Measurements from ENCODE around the gene GPR180. TPM values are rescaled to one million over a fixed set of nuclear protein-coding genes. Genes with fewer than 3 reads are reported as not detected.
A peak's percentile ranks its signal among the peaks of the same experiment; 100 is the strongest.

The GPR180 gene
- total and polyA plus RNA-seq, 4 donors = 1.7 to 7.0 (median 3.9) TPM

GRCh38 chr13:94662274-94662945 lies 60.8 kb downstream of the GPR180 start:
- 17 to 25% methylated on average over 12 of the region's 12 CpGs for whole genome bisulfite sequencing, 2 donors
- peaks cover 0 to 12% (median 0%) of the 10 kb centered on the region in 5 donors for H3K4me1 ChIP-seq (ENCODE audit: control insufficient read depth in 5 of 5, insufficient read depth in 5 of 5, low read length in 5 of 5)
- no peak overlapping the region for H3K27ac ChIP-seq (ENCODE audit: low read depth in 1 of 2, low read length in 1 of 2)
- peak; percentile 16 to 56 (median 55) for DNase-seq
- no peak overlapping the region for H3K9ac ChIP-seq (ENCODE audit: insufficient read depth in 1 of 2, low read length in 2 of 2)
- H3K9me3 ChIP-seq (ENCODE audit: control insufficient read depth in 4 of 4, insufficient read depth in 3 of 4, low read length in 3 of 4) = peaks cover 0 to 2% (median 0%) of the 10 kb centered on the region in 4 donors
- H3K4me3 ChIP-seq = no peak overlapping the region
- no peaks in the 10 kb centered on the region for H3K36me3 ChIP-seq (ENCODE audit: control insufficient read depth in 4 of 4, insufficient read depth in 4 of 4, low read length in 4 of 4)
- ATAC-seq (ENCODE audit: insufficient read depth, low FRiP score) = no peak
- TF ChIP-seq CTCF (IDR thresholded peaks at IDR 0.05; ENCODE audit: control extremely low read depth, extremely low read depth) = no peak
- peaks cover 0 to 50% (median 34%) of the 10 kb centered on the region in 3 donors for H3K27me3 ChIP-seq (ENCODE audit: control insufficient read depth in 3 of 3, insufficient read depth in 3 of 3, low read length in 2 of 3)

GRCh38 chr13:94664889-94665288 lies 63.2 kb downstream of the GPR180 start:
- no peak overlapping the region for H3K9ac ChIP-seq (ENCODE audit: insufficient read depth in 1 of 2, low read length in 2 of 2)
- H3K4me1 ChIP-seq (ENCODE audit: control insufficient read depth in 5 of 5, insufficient read depth in 5 of 5, low read length in 5 of 5) = peaks cover 0 to 12% (median 0%) of the 10 kb centered on the region in 5 donors
- no peak for TF ChIP-seq CTCF (IDR thresholded peaks at IDR 0.05; ENCODE audit: control extremely low read depth, extremely low read depth)
- no peaks in the 10 kb centered on the region for H3K36me3 ChIP-seq (ENCODE audit: control insufficient read depth in 4 of 4, insufficient read depth in 4 of 4, low read length in 4 of 4)
- peaks cover 0 to 2% (median 0%) of the 10 kb centered on the region in 4 donors for H3K9me3 ChIP-seq (ENCODE audit: control insufficient read depth in 4 of 4, insufficient read depth in 3 of 4, low read length in 3 of 4)
- peaks cover 0 to 50% (median 34%) of the 10 kb centered on the region in 3 donors for H3K27me3 ChIP-seq (ENCODE audit: control insufficient read depth in 3 of 3, insufficient read depth in 3 of 3, low read length in 2 of 3)
- DNase-seq (no peak), ATAC-seq (ENCODE audit: insufficient read depth, low FRiP score) (no peak)
- 47 to 69% methylated on average over 7 of the region's 7 CpGs for WGBS, 2 donors
- no peak overlapping the region for H3K4me3 ChIP-seq
- no peak overlapping the region for H3K27ac ChIP-seq (ENCODE audit: low read depth in 1 of 2, low read length in 1 of 2)

- DNase-seq (no peak), ATAC-seq (ENCODE audit: insufficient read depth, low FRiP score) (no peak)
- Histone ChIP-seq H3K36me3 (ENCODE audit: control insufficient read depth in 4 of 4, insufficient read depth in 4 of 4, low read length in 4 of 4) (no peaks in the 10 kb centered on the region), H3K9me3 (ENCODE audit: control insufficient read depth in 4 of 4, insufficient read depth in 3 of 4, low read length in 3 of 4) (peaks cover 0 to 2% (median 0%) of the 10 kb centered on the region in 4 donors), H3K27me3 (ENCODE audit: control insufficient read depth in 3 of 3, insufficient read depth in 3 of 3, low read length in 2 of 3) (peaks cover 0 to 53% (median 34%) of the 10 kb centered on the region in 3 donors), H3K4me3 (no peak overlapping the region), H3K9ac (ENCODE audit: insufficient read depth in 1 of 2, low read length in 2 of 2) (no peak overlapping the region), H3K27ac (ENCODE audit: low read depth in 1 of 2, low read length in 1 of 2) (no peak overlapping the region), H3K4me1 (ENCODE audit: control insufficient read depth in 5 of 5, insufficient read depth in 5 of 5, low read length in 5 of 5) (peaks cover 0 to 10% (median 0%) of the 10 kb centered on the region in 5 donors)
- WGBS, 2 donors = 88 to 92% methylated on average over 7 of the region's 7 CpGs
- no peak for TF ChIP-seq CTCF (IDR thresholded peaks at IDR 0.05; ENCODE audit: control extremely low read depth, extremely low read depth)
Observed at GRCh38 chr13:94666065-94666464, 64.4 kb downstream of the GPR180 start.

All from lung (tissue), 12 donors.